Endodermal cell (in vitro differentiated cells): Measurements from ENCODE around the gene DENND1A. TPM values are rescaled to one million over a fixed set of nuclear protein-coding genes. Genes with fewer than 3 reads are reported as not detected.
A peak's percentile ranks its signal among the peaks of the same experiment; 100 is the strongest.

Experiments
- DNase-seq: peaks from one replicate; pipeline ENCODE4 v3.0.0-alpha.2; 2017
- H3K27ac ChIP-seq: 2 replicates; pipeline ENCODE4 v1.5.1; 2013; ENCODE audit warnings: mild to moderate bottlenecking, low read depth, low read length, moderate library complexity
- H3K27me3 ChIP-seq: 2 replicates; pipeline ENCODE4 v1.6.1; 2013; ENCODE audit warnings: mild to moderate bottlenecking, low read length, moderate library complexity; ENCODE audit not compliant: insufficient read depth, control insufficient read depth, poor library complexity, severe bottlenecking
- H3K36me3 ChIP-seq: 2 replicates; pipeline ENCODE4 v1.7.0; 2013; ENCODE audit warnings: mild to moderate bottlenecking, low read length, moderate library complexity; ENCODE audit not compliant: control insufficient read depth, insufficient read depth
- H3K4me1 ChIP-seq: one replicate; pipeline ENCODE4 v1.7.0; 2013; ENCODE audit warnings: low read length; ENCODE audit not compliant: control insufficient read depth, insufficient read depth
- H3K4me3 ChIP-seq: 2 replicates; pipeline ENCODE4 v1.5.1; 2013; ENCODE audit warnings: mild to moderate bottlenecking, low read length, moderate library complexity
- H3K9ac ChIP-seq: 2 replicates; pipeline ENCODE4 v1.6.1; 2013; ENCODE audit warnings: mild to moderate bottlenecking, low read length, moderate library complexity; ENCODE audit not compliant: poor library complexity, severe bottlenecking; ENCODE audit errors: extremely low read depth
- H3K9me3 ChIP-seq: 2 replicates; pipeline ENCODE4 v1.6.1; 2013; ENCODE audit warnings: mild to moderate bottlenecking, low read length, moderate library complexity; ENCODE audit not compliant: control insufficient read depth
- H3K27ac Mint-ChIP-seq: 2 replicates; pipeline ENCODE4 v1.8.0; 2020; ENCODE audit warnings: mixed read lengths
- H3K27me3 Mint-ChIP-seq: 2 replicates; pipeline ENCODE4 v1.8.0; 2021; ENCODE audit warnings: mild to moderate bottlenecking, mixed read lengths; ENCODE audit not compliant: insufficient read depth
- H3K36me3 Mint-ChIP-seq: 2 replicates; pipeline ENCODE4 v1.8.0; 2020; ENCODE audit warnings: low read depth, mixed read lengths
- H3K4me1 Mint-ChIP-seq: 2 replicates; pipeline ENCODE4 v1.8.0; 2020; ENCODE audit warnings: mixed read lengths
- H3K4me3 Mint-ChIP-seq: 2 replicates; pipeline ENCODE4 v1.8.0; 2020; ENCODE audit warnings: mild to moderate bottlenecking, moderate library complexity, mixed read lengths
- H3K9me3 Mint-ChIP-seq: 2 replicates; pipeline ENCODE4 v1.8.0; 2020; ENCODE audit warnings: mild to moderate bottlenecking, mixed read lengths
- WGBS, 2 experiments: methylation state at CpG; one replicate each; pipeline versions ENCODE4 v1.1.5 to v1.1.7; 2013; ENCODE audit warnings: missing lambda C conversion rate in 2 of 2, mixed read lengths in 1 of 2; ENCODE audit not compliant: insufficient coverage in 1 of 2, insufficient read length in 1 of 2; 5-methylcytosine and 5-hydroxymethylcytosine counted together
- total RNA-seq, 2 donors: library from RNA; stranded (reverse); fragmentation: NEBNext Ultra II Directional in 1 of 2; extraction: Animal tissue kit (Norgen Biotek cat#: 25700) in 1 of 2; gene quantifications; 2 replicates in 1 of 2; 3 replicates in 1 of 2; pipeline ENCODE4 v1.2.1, GENCODE V29; 2021
- TF ChIP-seq, protein P1 (sequence below): fragments of 200-600 bp; sonication (generic); conservative IDR thresholded peaks from 2 replicates; pipeline ENCODE4 v1.5.0; 2021; ENCODE audit warnings: antibody characterized with exemption, mild to moderate bottlenecking

DENND1A gene
- total RNA-seq, 2 donors from 2014 or later = 29.5 to 38.4 TPM

DNA sequence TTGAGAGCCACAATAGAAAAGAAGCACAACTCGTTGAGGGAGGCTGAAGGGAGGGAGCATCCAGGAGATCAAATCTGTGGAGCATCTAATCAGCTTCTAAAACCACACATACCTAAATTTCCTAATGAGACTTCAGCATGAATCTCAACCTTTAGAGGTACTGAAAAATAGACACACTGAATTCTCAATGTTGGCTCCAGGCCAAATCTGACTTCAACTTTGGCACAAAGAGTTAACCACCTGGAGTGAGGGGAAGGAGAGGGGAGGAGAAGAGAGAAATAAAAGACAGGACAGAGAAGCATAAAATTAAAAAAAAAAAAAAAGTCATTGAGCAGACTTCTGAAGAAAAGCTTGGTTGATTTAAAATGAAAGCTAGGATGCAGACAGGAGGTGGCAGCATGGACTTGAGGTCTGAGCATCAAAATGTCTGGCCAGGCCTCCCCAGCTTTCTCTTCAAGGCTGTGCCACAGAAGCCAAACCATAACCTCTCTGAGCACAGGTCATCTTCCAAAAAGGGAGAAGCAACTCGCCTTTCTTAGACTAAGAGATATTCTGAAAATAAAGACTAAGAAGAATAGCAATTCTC is 205.6 kb downstream of the DENND1A start:
- Mint-ChIP-seq H3K4me3 (no peak overlapping the region), H3K27ac (no peak overlapping the region), H3K27me3 (peaks cover 3% of the 10 kb centered on the region), H3K9me3 (peaks cover 53% of the 10 kb centered on the region), H3K4me1 (peaks cover 6% of the 10 kb centered on the region), H3K36me3 (peaks cover 41% of the 10 kb centered on the region)
- Histone ChIP-seq H3K36me3 (no peaks in the 10 kb centered on the region), H3K27ac (no peak overlapping the region), H3K4me3 (no peak overlapping the region), H3K27me3 (no peaks in the 10 kb centered on the region), H3K4me1 (no peaks in the 10 kb centered on the region), H3K9ac (no peak overlapping the region), H3K9me3 (peaks cover 49% of the 10 kb centered on the region)
- TF ChIP-seq, protein P1, sequence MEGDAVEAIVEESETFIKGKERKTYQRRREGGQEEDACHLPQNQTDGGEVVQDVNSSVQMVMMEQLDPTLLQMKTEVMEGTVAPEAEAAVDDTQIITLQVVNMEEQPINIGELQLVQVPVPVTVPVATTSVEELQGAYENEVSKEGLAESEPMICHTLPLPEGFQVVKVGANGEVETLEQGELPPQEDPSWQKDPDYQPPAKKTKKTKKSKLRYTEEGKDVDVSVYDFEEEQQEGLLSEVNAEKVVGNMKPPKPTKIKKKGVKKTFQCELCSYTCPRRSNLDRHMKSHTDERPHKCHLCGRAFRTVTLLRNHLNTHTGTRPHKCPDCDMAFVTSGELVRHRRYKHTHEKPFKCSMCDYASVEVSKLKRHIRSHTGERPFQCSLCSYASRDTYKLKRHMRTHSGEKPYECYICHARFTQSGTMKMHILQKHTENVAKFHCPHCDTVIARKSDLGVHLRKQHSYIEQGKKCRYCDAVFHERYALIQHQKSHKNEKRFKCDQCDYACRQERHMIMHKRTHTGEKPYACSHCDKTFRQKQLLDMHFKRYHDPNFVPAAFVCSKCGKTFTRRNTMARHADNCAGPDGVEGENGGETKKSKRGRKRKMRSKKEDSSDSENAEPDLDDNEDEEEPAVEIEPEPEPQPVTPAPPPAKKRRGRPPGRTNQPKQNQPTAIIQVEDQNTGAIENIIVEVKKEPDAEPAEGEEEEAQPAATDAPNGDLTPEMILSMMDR = peak; percentile 15
- no peak for DNase-seq
- 92 to 100% methylated on average over 2 of the region's 2 CpGs for WGBS, 2 experiments

DNA sequence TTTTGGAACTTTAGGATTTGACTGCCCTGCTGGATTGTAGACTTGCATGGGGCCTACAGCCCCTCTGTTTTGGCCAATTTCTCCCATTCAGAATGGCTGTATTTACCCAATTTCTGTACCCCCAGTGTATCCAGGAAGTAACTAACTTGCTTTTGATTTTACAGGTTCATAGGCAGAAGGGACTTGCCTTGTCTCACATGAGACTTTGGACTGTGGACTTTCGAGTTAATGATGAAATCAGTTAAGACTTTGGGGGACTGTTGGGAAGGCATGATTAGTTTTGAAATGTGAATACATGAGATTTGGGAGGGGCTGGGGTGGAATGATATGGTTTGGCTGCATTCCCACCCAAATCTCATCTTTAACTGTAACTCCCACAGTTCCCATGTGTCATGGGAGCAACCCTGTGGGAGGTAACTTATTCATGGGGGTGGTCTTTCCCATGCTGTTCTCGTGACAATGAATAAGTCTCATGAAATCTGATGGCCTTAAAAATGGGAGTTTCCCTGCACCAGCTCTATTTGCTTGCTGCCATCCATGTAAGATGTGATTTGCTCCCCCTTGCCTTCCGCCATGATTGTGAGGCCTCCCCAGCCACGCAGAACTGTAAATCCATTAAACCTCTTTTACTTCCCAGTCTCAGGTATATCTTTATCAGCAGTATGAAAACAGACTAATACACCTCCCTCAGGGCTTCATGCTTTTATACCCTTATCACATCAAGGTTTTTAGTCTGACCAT is 206.6 kb downstream of the DENND1A start:
- H3K27me3 ChIP-seq = no peaks in the 10 kb centered on the region
- no peak for DNase-seq
- H3K36me3 Mint-ChIP-seq = peaks cover 41% of the 10 kb centered on the region
- peaks cover 56% of the 10 kb centered on the region for H3K9me3 ChIP-seq
- peaks cover 58% of the 10 kb centered on the region for H3K9me3 Mint-ChIP-seq
- TF ChIP-seq, protein P1 = no peak
- no peak overlapping the region for H3K4me3 ChIP-seq
- H3K4me1 Mint-ChIP-seq = no peaks in the 10 kb centered on the region
- H3K36me3 ChIP-seq = no peaks in the 10 kb centered on the region
- H3K27ac Mint-ChIP-seq = no peak overlapping the region
- H3K27me3 Mint-ChIP-seq = peaks cover 3% of the 10 kb centered on the region
- no peaks in the 10 kb centered on the region for H3K4me1 ChIP-seq
- no peak overlapping the region for H3K27ac ChIP-seq
- WGBS, 2 experiments = 95% methylated on average over 4 of the region's 4 CpGs
- no peak overlapping the region for H3K9ac ChIP-seq
- H3K4me3 Mint-ChIP-seq = no peak overlapping the region

DNA sequence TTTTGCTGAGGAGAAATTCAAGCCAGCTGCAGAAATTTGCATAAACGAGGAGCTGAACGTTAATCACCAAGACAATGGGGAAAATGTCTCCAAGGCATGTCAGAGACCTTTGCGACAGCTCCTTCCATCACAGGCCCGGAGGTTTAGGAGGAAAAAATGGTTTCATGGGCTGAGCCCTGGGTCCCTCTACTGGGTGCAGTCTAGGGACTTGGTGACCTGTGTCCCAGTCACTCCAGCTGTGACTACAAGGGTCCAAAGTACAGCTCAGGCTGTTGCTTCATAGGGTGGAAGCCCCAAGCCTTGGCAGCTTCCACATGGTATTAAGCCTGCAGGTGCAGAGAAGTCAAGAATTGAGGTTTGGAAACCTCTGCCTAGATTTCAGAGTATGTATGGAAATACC is 207.5 kb downstream of the DENND1A start:
- Histone ChIP-seq H3K9ac (no peak overlapping the region), H3K36me3 (no peaks in the 10 kb centered on the region), H3K27me3 (no peaks in the 10 kb centered on the region), H3K27ac (no peak overlapping the region), H3K4me1 (no peaks in the 10 kb centered on the region), H3K4me3 (no peak overlapping the region), H3K9me3 (peaks cover 56% of the 10 kb centered on the region)
- TF ChIP-seq, protein P1 = no peak
- Mint-ChIP-seq H3K9me3 (peaks cover 58% of the 10 kb centered on the region), H3K27me3 (peaks cover 3% of the 10 kb centered on the region), H3K4me3 (no peak overlapping the region), H3K27ac (no peak overlapping the region), H3K4me1 (no peaks in the 10 kb centered on the region), H3K36me3 (peaks cover 41% of the 10 kb centered on the region)
- WGBS, 2 experiments = 95 to 97% methylated on average over 3 to 4 of the region's 4 CpGs
- DNase-seq = no peak
